CD4-positive, alpha-beta T cell treated with Interferon gamma for 1 hour (primary cell): Measurements from ENCODE around the gene AFDN.
"Not testable (repeated sequence)": the region's sequence is repeated elsewhere in the genome, so short reads cannot be mapped to it uniquely, and the experiment has no call there.

ENCODE experiments used
- DNase-seq: peaks from one replicate; pipeline ENCODE4 v3.0.0-alpha.2; 2020

Gene AFDN

GRCh38 chr6:167984144-167984719, 157.5 kb downstream of the AFDN start:
- no peak for DNase-seq

- no peak for DNase-seq
These were observed 158.3 kb downstream of the AFDN start for GRCh38 chr6:167984876-167985604.

GRCh38 chr6:167985911-167986595, 159.3 kb downstream of the AFDN start:
- no peak for DNase-seq

GRCh38 chr6:167987396-167988153, 160.9 kb downstream of the AFDN start:
- DNase-seq, result no peak

- no peak for DNase-seq
These were observed 161.4 kb downstream of the AFDN start for GRCh38 chr6:167988154-167988495.

GRCh38 chr6:167988945-167989841, 162.5 kb downstream of the AFDN start:
- DNase-seq, result no peak

- DNase-seq, result no peak
These were observed 163.6 kb downstream of the AFDN start for GRCh38 chr6:167990016-167990945.

- DNase-seq, result no peak
These were observed 166.5 kb downstream of the AFDN start for GRCh38 chr6:167993169-167993568.

- no peak for DNase-seq
These were observed 167.1 kb downstream of the AFDN start for GRCh38 chr6:167993831-167994230.

- DNase-seq, result no peak
These were observed 168.6 kb downstream of the AFDN start for GRCh38 chr6:167995302-167995701.

- DNase-seq, result no peak
These were observed 169.0 kb downstream of the AFDN start for GRCh38 chr6:167995731-167996151.

GRCh38 chr6:167996424-167997199, 169.9 kb downstream of the AFDN start:
- no peak for DNase-seq

GRCh38 chr6:167997642-167998041, 170.9 kb downstream of the AFDN start, which contains the start of gene KIF25:
Gene KIF25 (plus strand): TSS chr6:167997671. CDS start chr6:168029586, 31,915 bp downstream.
- no peak for DNase-seq

GRCh38 chr6:167998215-167998614, 171.5 kb downstream of the AFDN start:
- DNase-seq, result no peak

GRCh38 chr6:168000198-168001028, 173.7 kb downstream of the AFDN start:
- DNase-seq, result no peak

- DNase-seq, result no peak
These were observed 174.3 kb downstream of the AFDN start for GRCh38 chr6:168001029-168001332.

GRCh38 chr6:168001514-168001913, 174.8 kb downstream of the AFDN start:
- not testable (repeated sequence) for DNase-seq

GRCh38 chr6:168002804-168003203, 176.1 kb downstream of the AFDN start:
- no peak for DNase-seq

- no peak for DNase-seq
These were observed 177.3 kb downstream of the AFDN start for GRCh38 chr6:168004023-168004422.

GRCh38 chr6:168004945-168005344, 178.2 kb downstream of the AFDN start:
- no peak for DNase-seq
